ENCODE data around the gene ZNF236.

The ZNF236 gene

DNA sequence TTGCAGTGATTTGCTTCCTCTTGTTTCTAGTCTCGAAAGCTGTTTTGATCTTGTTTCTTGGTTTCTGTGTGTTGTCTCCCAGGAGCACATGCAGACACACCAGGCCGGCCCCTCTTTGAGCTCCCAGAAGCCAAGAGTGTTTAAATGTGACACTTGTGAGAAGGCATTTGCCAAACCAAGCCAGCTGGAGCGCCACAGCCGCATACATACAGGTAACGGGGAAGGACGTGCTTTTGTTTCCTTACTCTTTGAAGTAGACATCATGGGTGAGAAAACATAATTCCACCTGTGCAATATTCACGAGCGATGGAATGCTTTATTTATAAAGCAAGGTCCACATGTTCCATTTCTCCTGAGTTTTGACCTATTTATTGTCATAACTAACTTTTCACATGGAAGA lies 137.2 kb downstream of the ZNF236 start:
- TF ChIP-seq, protein P1, sequence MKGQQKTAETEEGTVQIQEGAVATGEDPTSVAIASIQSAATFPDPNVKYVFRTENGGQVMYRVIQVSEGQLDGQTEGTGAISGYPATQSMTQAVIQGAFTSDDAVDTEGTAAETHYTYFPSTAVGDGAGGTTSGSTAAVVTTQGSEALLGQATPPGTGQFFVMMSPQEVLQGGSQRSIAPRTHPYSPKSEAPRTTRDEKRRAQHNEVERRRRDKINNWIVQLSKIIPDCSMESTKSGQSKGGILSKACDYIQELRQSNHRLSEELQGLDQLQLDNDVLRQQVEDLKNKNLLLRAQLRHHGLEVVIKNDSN (IDR thresholded peaks at IDR 0.05) = no peak
- TF ChIP-seq TCF12 (IDR thresholded peaks at IDR 0.05; ENCODE audit: low read depth) (no peak), EGR1 (IDR thresholded peaks at IDR 0.05) (no peak), CREB1 (IDR thresholded peaks at IDR 0.05; ENCODE audit: low read depth) (no peak), TAF1 (IDR thresholded peaks at IDR 0.05; ENCODE audit: low read depth) (no peak), CEBPB (IDR thresholded peaks at IDR 0.05) (no peak), RAD21 (IDR thresholded peaks at IDR 0.05; ENCODE audit: low read depth) (no peak), YY1 (IDR thresholded peaks at IDR 0.05; ENCODE audit: low read depth) (no peak), ZBTB7A (IDR thresholded peaks at IDR 0.05; ENCODE audit: low read depth) (no peak), TEAD4 (IDR thresholded peaks at IDR 0.05) (no peak)
- TF ChIP-seq, protein P2, sequence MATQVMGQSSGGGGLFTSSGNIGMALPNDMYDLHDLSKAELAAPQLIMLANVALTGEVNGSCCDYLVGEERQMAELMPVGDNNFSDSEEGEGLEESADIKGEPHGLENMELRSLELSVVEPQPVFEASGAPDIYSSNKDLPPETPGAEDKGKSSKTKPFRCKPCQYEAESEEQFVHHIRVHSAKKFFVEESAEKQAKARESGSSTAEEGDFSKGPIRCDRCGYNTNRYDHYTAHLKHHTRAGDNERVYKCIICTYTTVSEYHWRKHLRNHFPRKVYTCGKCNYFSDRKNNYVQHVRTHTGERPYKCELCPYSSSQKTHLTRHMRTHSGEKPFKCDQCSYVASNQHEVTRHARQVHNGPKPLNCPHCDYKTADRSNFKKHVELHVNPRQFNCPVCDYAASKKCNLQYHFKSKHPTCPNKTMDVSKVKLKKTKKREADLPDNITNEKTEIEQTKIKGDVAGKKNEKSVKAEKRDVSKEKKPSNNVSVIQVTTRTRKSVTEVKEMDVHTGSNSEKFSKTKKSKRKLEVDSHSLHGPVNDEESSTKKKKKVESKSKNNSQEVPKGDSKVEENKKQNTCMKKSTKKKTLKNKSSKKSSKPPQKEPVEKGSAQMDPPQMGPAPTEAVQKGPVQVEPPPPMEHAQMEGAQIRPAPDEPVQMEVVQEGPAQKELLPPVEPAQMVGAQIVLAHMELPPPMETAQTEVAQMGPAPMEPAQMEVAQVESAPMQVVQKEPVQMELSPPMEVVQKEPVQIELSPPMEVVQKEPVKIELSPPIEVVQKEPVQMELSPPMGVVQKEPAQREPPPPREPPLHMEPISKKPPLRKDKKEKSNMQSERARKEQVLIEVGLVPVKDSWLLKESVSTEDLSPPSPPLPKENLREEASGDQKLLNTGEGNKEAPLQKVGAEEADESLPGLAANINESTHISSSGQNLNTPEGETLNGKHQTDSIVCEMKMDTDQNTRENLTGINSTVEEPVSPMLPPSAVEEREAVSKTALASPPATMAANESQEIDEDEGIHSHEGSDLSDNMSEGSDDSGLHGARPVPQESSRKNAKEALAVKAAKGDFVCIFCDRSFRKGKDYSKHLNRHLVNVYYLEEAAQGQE (IDR thresholded peaks at IDR 0.05; ENCODE audit: low read depth) = no peak

DNA sequence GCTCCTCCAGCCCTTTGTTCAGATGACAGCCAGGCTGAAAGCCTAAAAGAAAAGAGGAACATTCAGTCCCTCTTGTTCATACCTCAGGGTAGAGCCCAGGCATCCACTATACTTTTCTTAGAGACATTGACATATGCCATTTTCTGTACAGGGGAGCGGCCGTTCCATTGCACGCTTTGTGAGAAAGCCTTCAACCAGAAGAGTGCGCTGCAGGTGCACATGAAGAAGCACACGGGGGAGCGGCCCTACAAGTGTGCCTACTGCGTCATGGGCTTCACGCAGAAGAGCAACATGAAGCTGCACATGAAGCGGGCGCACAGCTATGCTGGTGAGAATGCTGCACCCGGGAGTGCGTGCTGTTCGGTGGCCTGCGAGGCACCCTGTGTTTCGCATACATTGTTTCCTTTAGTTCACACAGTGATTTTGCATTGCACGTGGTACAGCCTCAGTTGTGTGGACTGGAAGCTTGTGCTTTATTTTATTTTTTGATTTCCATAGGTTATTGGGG lies 138.2 kb downstream of the ZNF236 start:
- TF ChIP-seq RAD21 (IDR thresholded peaks at IDR 0.05; ENCODE audit: low read depth) = peak; percentile 31; the same call in 1 of the 2 replicates
- TF ChIP-seq TAF1 (IDR thresholded peaks at IDR 0.05; ENCODE audit: low read depth) = no peak
- TF ChIP-seq, protein P3, sequence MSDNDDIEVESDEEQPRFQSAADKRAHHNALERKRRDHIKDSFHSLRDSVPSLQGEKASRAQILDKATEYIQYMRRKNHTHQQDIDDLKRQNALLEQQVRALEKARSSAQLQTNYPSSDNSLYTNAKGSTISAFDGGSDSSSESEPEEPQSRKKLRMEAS (IDR thresholded peaks at IDR 0.05) = no peak
- TF ChIP-seq CREB1 (IDR thresholded peaks at IDR 0.05; ENCODE audit: low read depth) = no peak

DNA sequence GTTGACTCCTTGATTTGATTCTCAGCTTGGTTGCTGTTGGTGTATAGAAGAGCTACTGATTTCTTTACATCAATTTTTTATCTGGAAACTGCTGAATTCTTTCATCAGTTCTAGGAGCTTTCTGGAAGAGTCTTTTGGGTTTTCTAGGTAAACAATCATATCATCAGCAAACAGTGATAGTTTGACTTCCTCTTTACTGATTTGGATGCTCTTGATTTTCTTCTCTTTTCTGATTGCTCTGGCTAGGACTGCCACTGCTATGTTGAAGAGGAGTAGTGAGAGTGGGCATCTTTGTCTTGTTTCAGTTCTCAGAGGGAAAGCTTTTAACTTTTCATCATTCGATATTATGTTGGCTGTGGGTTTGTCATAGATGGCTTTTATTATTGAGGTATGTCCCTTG lies 140.5 kb downstream of the ZNF236 start:
- TF ChIP-seq RAD21 (IDR thresholded peaks at IDR 0.05; ENCODE audit: low read depth) (no peak), TEAD4 (IDR thresholded peaks at IDR 0.05) (no peak), ZBTB7A (IDR thresholded peaks at IDR 0.05; ENCODE audit: low read depth) (no peak), YY1 (IDR thresholded peaks at IDR 0.05; ENCODE audit: low read depth) (no peak), TAF1 (IDR thresholded peaks at IDR 0.05; ENCODE audit: low read depth) (no peak), CREB1 (IDR thresholded peaks at IDR 0.05; ENCODE audit: low read depth) (no peak), TCF12 (IDR thresholded peaks at IDR 0.05; ENCODE audit: low read depth) (no peak), EP300 (IDR thresholded peaks at IDR 0.05; ENCODE audit: borderline replicate concordance) (no peak), EGR1 (IDR thresholded peaks at IDR 0.05) (no peak), NFIC (IDR thresholded peaks at IDR 0.05) (no peak), CEBPB (IDR thresholded peaks at IDR 0.05) (no peak), FOXM1 (IDR thresholded peaks at IDR 0.05; ENCODE audit: borderline replicate concordance, low read depth) (no peak)
- TF ChIP-seq, protein P2 (IDR thresholded peaks at IDR 0.05; ENCODE audit: low read depth) = no peak
- TF ChIP-seq, protein P1 (IDR thresholded peaks at IDR 0.05) = no peak
- TF ChIP-seq, protein P3 (IDR thresholded peaks at IDR 0.05) = no peak

DNA sequence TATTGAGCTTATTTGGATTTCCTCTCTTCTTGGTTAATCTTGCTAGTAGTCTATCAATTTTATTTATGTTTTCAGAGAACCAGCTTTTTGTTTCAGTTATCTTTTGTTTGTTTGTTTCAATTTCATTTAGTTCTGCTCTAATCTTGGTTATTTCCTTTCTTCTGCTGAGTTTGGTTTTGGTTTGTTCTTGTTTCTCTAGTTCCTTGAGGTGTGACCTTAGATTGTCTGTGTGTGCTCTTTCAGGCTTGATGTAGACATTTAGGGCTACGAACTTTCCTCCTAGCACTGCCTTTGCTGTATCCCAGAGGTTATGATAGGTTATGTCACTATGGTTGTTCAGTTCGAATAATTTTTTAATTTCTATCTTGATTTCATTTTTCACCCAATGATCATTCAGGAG lies 141.6 kb downstream of the ZNF236 start:
- TF ChIP-seq, protein P2 (IDR thresholded peaks at IDR 0.05; ENCODE audit: low read depth) = no peak
- TF ChIP-seq ZBTB7A (IDR thresholded peaks at IDR 0.05; ENCODE audit: low read depth) (no peak), TAF1 (IDR thresholded peaks at IDR 0.05; ENCODE audit: low read depth) (no peak), RAD21 (IDR thresholded peaks at IDR 0.05; ENCODE audit: low read depth) (no peak)
- TF ChIP-seq, protein P3 (IDR thresholded peaks at IDR 0.05) = no peak

Data from Ishikawa (cell line).